Naive B cell (primary cell): ENCODE results near the gene NAA15. TPM values are rescaled to one million over a fixed set of nuclear protein-coding genes. Genes with fewer than 3 reads are reported as not detected.
A peak's percentile ranks its signal among the peaks of the same experiment; 100 is the strongest.

ENCODE experiments used
- ATAC-seq, 2 donors: fragments of 150-1000 bp; cut with Tn5 transposase; 2 replicates each; pipeline ENCODE4 v1.10.0; 2021; ENCODE audit warnings: low read depth in 2 of 2, mild to moderate bottlenecking in 2 of 2, moderate library complexity in 2 of 2
- DNase-seq: peaks from one replicate; pipeline ENCODE4 v3.0.0; 2022
- H3K27ac Mint-ChIP-seq, 6 donors: one replicate each; pipeline ENCODE4 v1.8.0; 2020 to 2022; ENCODE audit warnings: mild to moderate bottlenecking in 6 of 6, mixed read lengths in 6 of 6, moderate library complexity in 5 of 6, inconsistent platforms in 2 of 6
- H3K27me3 Mint-ChIP-seq, 3 donors: one replicate each; pipeline ENCODE4 v1.8.0; 2021 to 2022; ENCODE audit warnings: mixed read lengths in 3 of 3, mild to moderate bottlenecking in 1 of 3
- H3K36me3 Mint-ChIP-seq, 2 donors: one replicate each; pipeline ENCODE4 v1.8.0; 2020 to 2022; ENCODE audit warnings: mixed read lengths in 2 of 2, inconsistent platforms in 1 of 2, mild to moderate bottlenecking in 1 of 2
- H3K4me1 Mint-ChIP-seq, 3 donors: one replicate each; pipeline ENCODE4 v1.8.0; 2020 to 2022; ENCODE audit warnings: mixed read lengths in 3 of 3, inconsistent platforms in 1 of 3, mild to moderate bottlenecking in 1 of 3, moderate library complexity in 1 of 3
- H3K4me3 Mint-ChIP-seq, 8 donors: one replicate each; pipeline ENCODE4 v1.8.0; 2020 to 2022; ENCODE audit warnings: mild to moderate bottlenecking in 8 of 8, mixed read lengths in 8 of 8, moderate library complexity in 8 of 8, inconsistent platforms in 2 of 8
- H3K9me3 Mint-ChIP-seq, 7 donors: one replicate each; pipeline ENCODE4 v1.8.0; 2020 to 2022; ENCODE audit warnings: mixed read lengths in 7 of 7, mild to moderate bottlenecking in 5 of 7, inconsistent platforms in 2 of 7, moderate library complexity in 1 of 7
- polyA plus RNA-seq, 6 donors: library from polyadenylated mRNA; unstranded; fragments of 300-500 nt; fragmentation: Illumina TruSeq; gene quantifications; one replicate each; pipeline ENCODE4 v1.2.3, GENCODE V29; 2021; ENCODE audit warnings: low read depth in 6 of 6

NAA15 gene
- polyA plus RNA-seq, 6 donors from 2014 or later, result 22.5 to 57.4 (median 53.4) TPM

- H3K4me3 Mint-ChIP-seq, result peak overlapping the region; percentile 81 to 90 (median 87)
- no peak for DNase-seq
- H3K4me1 Mint-ChIP-seq, result peaks cover 13 to 19% (median 16%) of the 10 kb centered on the region in 3 donors
- peaks cover 32 to 46% (median 40%) of the 10 kb centered on the region in 3 donors for H3K27me3 Mint-ChIP-seq
- ATAC-seq, result peak; percentile 36 to 56
- peaks cover under 1 to 8% of the 10 kb centered on the region in 2 donors for H3K36me3 Mint-ChIP-seq
- H3K9me3 Mint-ChIP-seq, result peaks cover 0 to 3% (median 0%) of the 10 kb centered on the region in 7 donors
- H3K27ac Mint-ChIP-seq, result peak overlapping the region in 2 of 6 donors; percentile 21 to 40
These were observed 22.2 kb upstream of the NAA15 start for GRCh38 chr4:139278912-139279759.

GRCh38 chr4:139279760-139280620, 21.3 kb upstream of the NAA15 start, which contains the start of gene MGARP:
TSS of gene MGARP (minus strand) at chr4:139280225. CDS start at chr4:139280158, 67 bp downstream.
- H3K27ac Mint-ChIP-seq, result peak within 1 kb of the TSS in 3 of 6 donors; percentile 18 to 40 (median 21)
- H3K36me3 Mint-ChIP-seq, result peaks cover 9 to 14% of the 10 kb centered on the region in 2 donors
- peaks cover 32 to 46% (median 40%) of the 10 kb centered on the region in 3 donors for H3K27me3 Mint-ChIP-seq
- peaks cover 0 to 11% (median 7%) of the 10 kb centered on the region in 7 donors for H3K9me3 Mint-ChIP-seq
- peak within 1 kb of the TSS; percentile 81 to 90 (median 87) for H3K4me3 Mint-ChIP-seq
- DNase-seq (no peak), ATAC-seq (peak; percentile 76 to 78)
- peaks cover 13 to 19% (median 16%) of the 10 kb centered on the region in 3 donors for H3K4me1 Mint-ChIP-seq

- Mint-ChIP-seq H3K9me3 (peaks cover 0 to 16% (median 11%) of the 10 kb centered on the region in 7 donors), H3K27me3 (peaks cover 22 to 35% (median 31%) of the 10 kb centered on the region in 3 donors), H3K27ac (no peak overlapping the region), H3K4me3 (no peak overlapping the region), H3K36me3 (peaks cover 10 to 14% of the 10 kb centered on the region in 2 donors), H3K4me1 (peaks cover 13 to 19% (median 16%) of the 10 kb centered on the region in 3 donors)
- no peak for ATAC-seq
- DNase-seq, result no peak
These were observed 19.1 kb upstream of the NAA15 start for GRCh38 chr4:139282065-139282720.

- Mint-ChIP-seq H3K27me3 (peaks cover 22 to 31% (median 31%) of the 10 kb centered on the region in 3 donors), H3K9me3 (peaks cover 0 to 16% (median 11%) of the 10 kb centered on the region in 7 donors), H3K4me3 (no peak overlapping the region), H3K36me3 (peaks cover 10 to 14% of the 10 kb centered on the region in 2 donors), H3K4me1 (peaks cover 13 to 19% (median 16%) of the 10 kb centered on the region in 3 donors), H3K27ac (no peak overlapping the region)
- ATAC-seq (no peak), DNase-seq (no peak)
These were observed 18.6 kb upstream of the NAA15 start for GRCh38 chr4:139282721-139283075.

GRCh38 chr4:139286186-139286698, 15.1 kb upstream of the NAA15 start:
- Mint-ChIP-seq H3K27me3 (peaks cover 0 to 1% (median under 1%) of the 10 kb centered on the region in 3 donors), H3K27ac (peak overlapping the region in 1 of 6 donors; percentile 47), H3K4me1 (no peaks in the 10 kb centered on the region), H3K36me3 (peaks cover 14 to 15% of the 10 kb centered on the region in 2 donors), H3K4me3 (no peak overlapping the region), H3K9me3 (peaks cover 0 to 16% (median 11%) of the 10 kb centered on the region in 7 donors)
- ATAC-seq (no peak), DNase-seq (no peak)

GRCh38 chr4:139295206-139295941, 5.9 kb upstream of the NAA15 start:
- peak; percentile 94 to 95 for ATAC-seq
- Mint-ChIP-seq H3K4me3 (peak overlapping the region; percentile 95 to 100 (median 98)), H3K36me3 (no peaks in the 10 kb centered on the region), H3K9me3 (no peaks in the 10 kb centered on the region), H3K27me3 (no peaks in the 10 kb centered on the region), H3K4me1 (peaks cover 5 to 25% (median 5%) of the 10 kb centered on the region in 3 donors), H3K27ac (peak overlapping the region; percentile 96 to 99 (median 98))
- peak; percentile 93 for DNase-seq

GRCh38 chr4:139295942-139296299, 5.4 kb upstream of the NAA15 start:
- no peak for ATAC-seq
- peak overlapping the region in 5 of 6 donors; percentile 96 to 99 (median 98) for H3K27ac Mint-ChIP-seq
- no peaks in the 10 kb centered on the region for H3K27me3 Mint-ChIP-seq
- no peaks in the 10 kb centered on the region for H3K9me3 Mint-ChIP-seq
- no peaks in the 10 kb centered on the region for H3K36me3 Mint-ChIP-seq
- H3K4me3 Mint-ChIP-seq, result peak overlapping the region; percentile 95 to 100 (median 98)
- no peak for DNase-seq
- H3K4me1 Mint-ChIP-seq, result peaks cover 10 to 30% (median 11%) of the 10 kb centered on the region in 3 donors

- H3K36me3 Mint-ChIP-seq, result peaks cover 0 to 8% of the 10 kb centered on the region in 2 donors
- no peaks in the 10 kb centered on the region for H3K27me3 Mint-ChIP-seq
- peak overlapping the region in 1 of 8 donors; percentile 99 for H3K4me3 Mint-ChIP-seq
- H3K4me1 Mint-ChIP-seq, result peaks cover 16 to 35% (median 17%) of the 10 kb centered on the region in 3 donors
- ATAC-seq, result no peak
- no peak for DNase-seq
- peak overlapping the region in 1 of 6 donors; percentile 16 for H3K27ac Mint-ChIP-seq
- no peaks in the 10 kb centered on the region for H3K9me3 Mint-ChIP-seq
These were observed 4.3 kb upstream of the NAA15 start for GRCh38 chr4:139297001-139297410.

GRCh38 chr4:139299536-139299935, 1.8 kb upstream of the NAA15 start:
- Mint-ChIP-seq H3K27me3 (no peaks in the 10 kb centered on the region), H3K4me1 (peaks cover 22 to 50% (median 24%) of the 10 kb centered on the region in 3 donors), H3K4me3 (peak overlapping the region in 2 of 8 donors; percentile 99 to 100), H3K36me3 (peaks cover 0 to 8% of the 10 kb centered on the region in 2 donors), H3K27ac (peak overlapping the region in 1 of 6 donors; percentile 100), H3K9me3 (peaks cover 0 to 2% (median 0%) of the 10 kb centered on the region in 7 donors)
- DNase-seq, result no peak
- no peak for ATAC-seq

- Mint-ChIP-seq H3K36me3 (peaks cover 5 to 8% of the 10 kb centered on the region in 2 donors), H3K27ac (peak overlapping the region; percentile 98 to 100 (median 100)), H3K27me3 (no peaks in the 10 kb centered on the region), H3K4me3 (peak overlapping the region; percentile 92 to 100 (median 99)), H3K9me3 (peaks cover 0 to 2% (median 0%) of the 10 kb centered on the region in 7 donors), H3K4me1 (peaks cover 27 to 52% (median 33%) of the 10 kb centered on the region in 3 donors)
- ATAC-seq, result peak in 1 of 2 donors; percentile 0
- no peak for DNase-seq
These were observed 733 bp upstream of the NAA15 start for GRCh38 chr4:139300431-139301112.

- Mint-ChIP-seq H3K27me3 (no peaks in the 10 kb centered on the region), H3K4me1 (peaks cover 35 to 59% (median 42%) of the 10 kb centered on the region in 3 donors), H3K36me3 (peaks cover 5 to 8% of the 10 kb centered on the region in 2 donors), H3K27ac (peak within 1 kb of the TSS; percentile 98 to 100 (median 100)), H3K9me3 (peaks cover 0 to 2% (median 0%) of the 10 kb centered on the region in 7 donors), H3K4me3 (peak within 1 kb of the TSS; percentile 92 to 100 (median 99))
- DNase-seq, result peak; percentile 74
- peak; percentile 60 to 62 for ATAC-seq
These were observed 711 bp downstream of the NAA15 start, which contains the start of gene NDUFC1 for GRCh38 chr4:139301821-139302611. TSS of gene NDUFC1 (minus strand) at chr4:139302477. CDS start at chr4:139295798, 6,679 bp downstream.
